GM12878 (cell line): ENCODE measurements around the gene RALGAPA1.

Experiments used
- ATF3 ChIP-seq: IDR thresholded peaks from 2 replicates; pipeline ENCODE4 v1.6.1; 2011; ENCODE audit warnings: low read depth, mild to moderate bottlenecking, low read length, moderate library complexity, borderline replicate concordance; ENCODE audit errors: extremely low read depth
- CREB1 ChIP-seq: IDR thresholded peaks from 2 replicates; pipeline ENCODE4 v1.6.1; 2012; ENCODE audit warnings: low read depth, mild to moderate bottlenecking, inconsistent platforms
- CTCF ChIP-seq, 3 experiments: IDR thresholded peaks in 2 of 3; conservative IDR thresholded peaks in 1 of 3; 2 replicates each; pipeline ENCODE4 v1.5.1; 2011; ENCODE audit warnings: low read depth in 3 of 3, low read length in 3 of 3, mild to moderate bottlenecking in 3 of 3, control low read depth in 2 of 3, moderate library complexity in 2 of 3, inconsistent platforms in 1 of 3, mixed read lengths in 1 of 3; ENCODE audit not compliant: control insufficient read depth in 2 of 3, insufficient read depth in 1 of 3; ENCODE audit errors: extremely low read depth in 1 of 3
- DPF2 ChIP-seq: fragments of 450-650 bp; IDR thresholded peaks from 2 replicates; pipeline ENCODE4 v1.6.1; 2017; ENCODE audit warnings: mild to moderate bottlenecking
- FOXM1 ChIP-seq: IDR thresholded peaks from 2 replicates; pipeline ENCODE4 v1.6.1; 2012; ENCODE audit warnings: low read depth, mild to moderate bottlenecking, inconsistent platforms, low read length, moderate library complexity
- SP1 ChIP-seq: IDR thresholded peaks from one replicate; pipeline ENCODE4 v1.6.1; 2011; ENCODE audit warnings: low read depth, low read length
- ZNF24 ChIP-seq: fragments of 450-650 bp; IDR thresholded peaks from 2 replicates; pipeline ENCODE4 v1.6.1; 2017; ENCODE audit warnings: antibody characterized with exemption, mild to moderate bottlenecking
- TF ChIP-seq, protein P1 (sequence below): IDR thresholded peaks from 2 replicates; pipeline ENCODE4 v1.6.1; 2012; ENCODE audit warnings: low read depth, low read length, improper control_type of control experiment

DNA sequence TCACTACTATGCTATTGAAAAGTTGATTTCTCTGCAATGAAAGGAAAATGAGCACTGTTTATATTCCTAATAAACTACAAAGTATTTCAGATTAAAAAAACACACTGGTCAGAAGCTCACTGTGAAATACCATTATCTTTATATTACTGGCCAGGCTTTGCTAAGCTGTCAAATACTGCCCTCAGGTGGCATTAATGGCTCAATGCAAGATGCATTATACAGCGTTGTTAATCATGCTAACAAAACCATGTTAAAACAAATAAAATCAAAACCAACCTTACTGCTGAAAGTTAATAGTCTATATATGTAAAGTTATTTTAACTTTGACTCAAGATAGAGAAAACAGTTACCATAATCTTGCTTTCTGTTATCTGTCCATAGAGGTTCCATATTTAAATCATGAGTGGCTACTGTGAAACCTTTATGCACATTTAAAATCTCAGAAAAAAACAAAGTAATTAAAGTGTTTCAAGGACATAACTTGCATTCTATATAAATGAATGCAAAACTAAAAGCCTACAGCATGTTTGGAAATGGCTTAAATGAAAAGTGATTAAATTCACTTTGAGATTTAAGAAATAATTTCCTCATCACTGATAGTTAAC is 121.7 kb downstream of the RALGAPA1 start:
- TF ChIP-seq CREB1 (no peak), SP1 (no peak), CTCF (IDR thresholded peaks at IDR 0.05 in 2 of 3, conservative IDR thresholded peaks at IDR 0.05 in 1 of 3; ENCODE audit: control insufficient read depth in 2 of 3, extremely low read depth in 1 of 3, insufficient read depth in 1 of 3, low read depth in 3 of 3, low read length in 3 of 3) (peak; percentile 71 to 89 (median 89)), ATF3 (no peak), ZNF24 (no peak), DPF2 (no peak), FOXM1 (0 out of 2 replicates have a peak, but pooled peaks have one; percentile 22)
- TF ChIP-seq, protein P1, sequence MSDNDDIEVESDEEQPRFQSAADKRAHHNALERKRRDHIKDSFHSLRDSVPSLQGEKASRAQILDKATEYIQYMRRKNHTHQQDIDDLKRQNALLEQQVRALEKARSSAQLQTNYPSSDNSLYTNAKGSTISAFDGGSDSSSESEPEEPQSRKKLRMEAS: no peak
